Central memory CD8-positive, alpha-beta T cell (primary cell): ENCODE data around the gene LRRTM2.

Experiments used
- ATAC-seq: fragments of 150-1000 bp; cut with Tn5 transposase; replicated peaks from 2 replicates; pipeline ENCODE4 v1.10.0; 2022; ENCODE audit warnings: mild to moderate bottlenecking, moderate FRiP score, moderate number of reproducible peaks; ENCODE audit not compliant: poor library complexity, severe bottlenecking; ENCODE audit errors: extremely low read depth
- DNase-seq, 2 donors: peaks; one replicate each; pipeline ENCODE4 v3.0.0; 2021; ENCODE audit warnings: low spot score in 2 of 2
- H3K27ac Mint-ChIP-seq: one replicate; pipeline ENCODE4 v1.8.0; 2022; ENCODE audit warnings: low read depth, mild to moderate bottlenecking, moderate library complexity, mixed read lengths
- H3K27me3 Mint-ChIP-seq: one replicate; pipeline ENCODE4 v1.8.0; 2022; ENCODE audit warnings: mixed read lengths
- H3K36me3 Mint-ChIP-seq: one replicate; pipeline ENCODE4 v1.8.0; 2022; ENCODE audit warnings: mild to moderate bottlenecking, moderate library complexity, mixed read lengths; ENCODE audit not compliant: insufficient read depth
- H3K4me1 Mint-ChIP-seq: one replicate; pipeline ENCODE4 v1.8.0; 2022; ENCODE audit warnings: mixed read lengths
- H3K4me3 Mint-ChIP-seq: one replicate; pipeline ENCODE4 v1.8.0; 2022; ENCODE audit warnings: mild to moderate bottlenecking, moderate library complexity, mixed read lengths
- H3K9me3 Mint-ChIP-seq: one replicate; pipeline ENCODE4 v1.8.0; 2022; ENCODE audit warnings: mixed read lengths

The LRRTM2 gene

GRCh38 chr5:138828556-138828955, 46.6 kb downstream of the LRRTM2 start:
- H3K27me3 Mint-ChIP-seq, result no peaks in the 10 kb centered on the region
- ATAC-seq, result no peak
- H3K9me3 Mint-ChIP-seq, result no peaks in the 10 kb centered on the region
- H3K4me1 Mint-ChIP-seq, result no peaks in the 10 kb centered on the region
- DNase-seq, result no peak
- H3K36me3 Mint-ChIP-seq, result peaks cover 6% of the 10 kb centered on the region
- H3K27ac Mint-ChIP-seq, result no peak overlapping the region
- H3K4me3 Mint-ChIP-seq, result no peak overlapping the region

- Mint-ChIP-seq H3K27ac (no peak overlapping the region), H3K4me3 (no peak overlapping the region), H3K4me1 (no peaks in the 10 kb centered on the region), H3K9me3 (no peaks in the 10 kb centered on the region), H3K27me3 (no peaks in the 10 kb centered on the region), H3K36me3 (peaks cover 7% of the 10 kb centered on the region)
- DNase-seq, result no peak
- ATAC-seq, result no peak
Observed at GRCh38 chr5:138824924-138825863, 49.9 kb downstream of the LRRTM2 start.

GRCh38 chr5:138824516-138824915, 50.6 kb downstream of the LRRTM2 start:
- Mint-ChIP-seq H3K4me1 (no peaks in the 10 kb centered on the region), H3K27ac (no peak overlapping the region)

GRCh38 chr5:138820695-138821094, 54.4 kb downstream of the LRRTM2 start:
- Mint-ChIP-seq H3K27ac (no peak overlapping the region), H3K4me1 (peaks cover 6% of the 10 kb centered on the region), H3K9me3 (no peaks in the 10 kb centered on the region), H3K4me3 (no peak overlapping the region), H3K36me3 (peaks cover 3% of the 10 kb centered on the region), H3K27me3 (no peaks in the 10 kb centered on the region)
- ATAC-seq (no peak), DNase-seq (no peak)

More at GRCh38 chr5:138824516-138824915, 50.6 kb downstream of the LRRTM2 start:
- H3K36me3 Mint-ChIP-seq, result peaks cover 6% of the 10 kb centered on the region
- DNase-seq (no peak), ATAC-seq (no peak)
- no peaks in the 10 kb centered on the region for H3K27me3 Mint-ChIP-seq
- no peaks in the 10 kb centered on the region for H3K9me3 Mint-ChIP-seq
- H3K4me3 Mint-ChIP-seq, result no peak overlapping the region

GRCh38 chr5:138819081-138819480, 56.1 kb downstream of the LRRTM2 start:
- H3K4me1 Mint-ChIP-seq, result peaks cover 6% of the 10 kb centered on the region
- peaks cover 5% of the 10 kb centered on the region for H3K36me3 Mint-ChIP-seq
- DNase-seq, result no peak
- no peak overlapping the region for H3K27ac Mint-ChIP-seq
- no peaks in the 10 kb centered on the region for H3K27me3 Mint-ChIP-seq
- ATAC-seq, result no peak
- no peaks in the 10 kb centered on the region for H3K9me3 Mint-ChIP-seq
- H3K4me3 Mint-ChIP-seq, result no peak overlapping the region
